ENCODE results near the gene CLCF1. TPM values are rescaled to one million over a fixed set of nuclear protein-coding genes. Genes with fewer than 3 reads are reported as not detected.

Gene CLCF1
- total RNA-seq, 4 donors from 2014 or later: 6.1 to 21.7 (median 9.4) TPM

GRCh38 chr11:67408437-67409200, 35.2 kb upstream of the CLCF1 start:
- no peaks in the 10 kb centered on the region for H3K9me3 ChIP-seq
- peaks cover 95% of the 10 kb centered on the region for H3K27me3 ChIP-seq
- TF ChIP-seq POLR2AphosphoS5 (IDR thresholded peaks at IDR 0.05): no peak
- no peak for TF ChIP-seq POLR2A (IDR thresholded peaks at IDR 0.05)
- TF ChIP-seq, protein P1, sequence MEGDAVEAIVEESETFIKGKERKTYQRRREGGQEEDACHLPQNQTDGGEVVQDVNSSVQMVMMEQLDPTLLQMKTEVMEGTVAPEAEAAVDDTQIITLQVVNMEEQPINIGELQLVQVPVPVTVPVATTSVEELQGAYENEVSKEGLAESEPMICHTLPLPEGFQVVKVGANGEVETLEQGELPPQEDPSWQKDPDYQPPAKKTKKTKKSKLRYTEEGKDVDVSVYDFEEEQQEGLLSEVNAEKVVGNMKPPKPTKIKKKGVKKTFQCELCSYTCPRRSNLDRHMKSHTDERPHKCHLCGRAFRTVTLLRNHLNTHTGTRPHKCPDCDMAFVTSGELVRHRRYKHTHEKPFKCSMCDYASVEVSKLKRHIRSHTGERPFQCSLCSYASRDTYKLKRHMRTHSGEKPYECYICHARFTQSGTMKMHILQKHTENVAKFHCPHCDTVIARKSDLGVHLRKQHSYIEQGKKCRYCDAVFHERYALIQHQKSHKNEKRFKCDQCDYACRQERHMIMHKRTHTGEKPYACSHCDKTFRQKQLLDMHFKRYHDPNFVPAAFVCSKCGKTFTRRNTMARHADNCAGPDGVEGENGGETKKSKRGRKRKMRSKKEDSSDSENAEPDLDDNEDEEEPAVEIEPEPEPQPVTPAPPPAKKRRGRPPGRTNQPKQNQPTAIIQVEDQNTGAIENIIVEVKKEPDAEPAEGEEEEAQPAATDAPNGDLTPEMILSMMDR (IDR thresholded peaks at IDR 0.05): no peak
- no peak for TF ChIP-seq EP300 (IDR thresholded peaks at IDR 0.05)
- H3K27ac ChIP-seq: no peak overlapping the region
- 20% methylated on average over 1 of the region's 18 CpGs; no CpG with 5 or more reads in 1 of the 2 donors for WGBS, 2 donors (ENCODE audit: low coverage in 1 of 2)
- H3K4me1 ChIP-seq: peaks cover 0 to 22% (median 0%) of the 10 kb centered on the region in 3 donors
- H3K36me3 ChIP-seq: no peaks in the 10 kb centered on the region
- no peak overlapping the region for H3K4me3 ChIP-seq
- no peak for ATAC-seq

DNA sequence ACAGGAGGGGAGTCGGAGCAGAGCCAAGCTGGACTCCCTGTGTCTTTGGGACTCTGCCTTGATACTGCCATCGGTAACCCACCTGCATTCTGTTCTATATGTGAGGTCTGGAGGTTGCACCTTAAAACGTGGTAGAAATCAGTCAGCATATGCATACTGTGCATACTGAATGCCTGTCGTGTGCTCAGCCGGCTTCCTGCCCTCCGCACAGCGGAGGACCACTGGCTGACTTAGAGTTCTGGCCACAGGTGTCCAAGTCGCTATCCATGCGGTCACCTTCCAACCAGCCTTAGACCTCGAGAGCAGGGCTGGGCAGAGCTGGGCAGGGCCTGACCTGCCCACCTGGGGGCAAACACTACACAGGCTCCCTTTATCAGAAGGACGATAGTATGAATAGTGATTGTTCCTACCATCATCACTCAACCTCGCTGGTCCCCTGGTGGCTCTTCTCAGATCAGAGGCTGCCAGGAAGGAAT, 34.3 kb upstream of the CLCF1 start:
- Histone ChIP-seq H3K27ac (no peak overlapping the region), H3K9me3 (no peaks in the 10 kb centered on the region), H3K4me3 (no peak overlapping the region), H3K36me3 (no peaks in the 10 kb centered on the region), H3K27me3 (peaks cover 97% of the 10 kb centered on the region), H3K4me1 (peaks cover 0 to 29% (median 0%) of the 10 kb centered on the region in 3 donors)
- no peak for ATAC-seq
- WGBS, 2 donors (ENCODE audit: low coverage in 1 of 2): 40 to 80% methylated on average over 1 of the region's 12 CpGs
- TF ChIP-seq EP300 (IDR thresholded peaks at IDR 0.05) (no peak), POLR2AphosphoS5 (IDR thresholded peaks at IDR 0.05) (no peak), POLR2A (IDR thresholded peaks at IDR 0.05) (no peak)
- TF ChIP-seq, protein P1 (IDR thresholded peaks at IDR 0.05): no peak

- TF ChIP-seq POLR2AphosphoS5 (IDR thresholded peaks at IDR 0.05) (no peak), EP300 (IDR thresholded peaks at IDR 0.05) (no peak), POLR2A (IDR thresholded peaks at IDR 0.05) (no peak)
- TF ChIP-seq, protein P1 (IDR thresholded peaks at IDR 0.05): no peak
- Histone ChIP-seq H3K9me3 (no peaks in the 10 kb centered on the region), H3K4me1 (peaks cover 0 to 34% (median 0%) of the 10 kb centered on the region in 3 donors), H3K36me3 (no peaks in the 10 kb centered on the region), H3K4me3 (no peak overlapping the region), H3K27ac (no peak overlapping the region), H3K27me3 (peaks cover 91% of the 10 kb centered on the region)
- 0 to 39% methylated on average over 1 to 3 of the region's 12 CpGs for WGBS, 2 donors (ENCODE audit: low coverage in 1 of 2)
- no peak for ATAC-seq
These were observed 33.7 kb upstream of the CLCF1 start for GRCh38 chr11:67406969-67407687.

GRCh38 chr11:67406420-67406968, 33.1 kb upstream of the CLCF1 start:
- no peak for ATAC-seq
- no CpG with 5 or more reads among the region's 18 CpGs for WGBS, 2 donors (ENCODE audit: low coverage in 1 of 2)

More at GRCh38 chr11:67406420-67406968, 33.1 kb upstream of the CLCF1 start:
- Histone ChIP-seq H3K27me3 (peaks cover 85% of the 10 kb centered on the region), H3K9me3 (no peaks in the 10 kb centered on the region), H3K4me3 (no peak overlapping the region), H3K36me3 (no peaks in the 10 kb centered on the region), H3K4me1 (peaks cover 0 to 36% (median 0%) of the 10 kb centered on the region in 3 donors), H3K27ac (no peak overlapping the region)
- TF ChIP-seq EP300 (IDR thresholded peaks at IDR 0.05) (no peak), POLR2AphosphoS5 (IDR thresholded peaks at IDR 0.05) (no peak), POLR2A (IDR thresholded peaks at IDR 0.05) (no peak)
- TF ChIP-seq, protein P1 (IDR thresholded peaks at IDR 0.05): no peak
